ENCODE results near the gene MTERF4.
"Not testable (repeated sequence)": the region's sequence is repeated elsewhere in the genome, so short reads cannot be mapped to it uniquely, and the experiment has no call there.

The MTERF4 gene

DNA sequence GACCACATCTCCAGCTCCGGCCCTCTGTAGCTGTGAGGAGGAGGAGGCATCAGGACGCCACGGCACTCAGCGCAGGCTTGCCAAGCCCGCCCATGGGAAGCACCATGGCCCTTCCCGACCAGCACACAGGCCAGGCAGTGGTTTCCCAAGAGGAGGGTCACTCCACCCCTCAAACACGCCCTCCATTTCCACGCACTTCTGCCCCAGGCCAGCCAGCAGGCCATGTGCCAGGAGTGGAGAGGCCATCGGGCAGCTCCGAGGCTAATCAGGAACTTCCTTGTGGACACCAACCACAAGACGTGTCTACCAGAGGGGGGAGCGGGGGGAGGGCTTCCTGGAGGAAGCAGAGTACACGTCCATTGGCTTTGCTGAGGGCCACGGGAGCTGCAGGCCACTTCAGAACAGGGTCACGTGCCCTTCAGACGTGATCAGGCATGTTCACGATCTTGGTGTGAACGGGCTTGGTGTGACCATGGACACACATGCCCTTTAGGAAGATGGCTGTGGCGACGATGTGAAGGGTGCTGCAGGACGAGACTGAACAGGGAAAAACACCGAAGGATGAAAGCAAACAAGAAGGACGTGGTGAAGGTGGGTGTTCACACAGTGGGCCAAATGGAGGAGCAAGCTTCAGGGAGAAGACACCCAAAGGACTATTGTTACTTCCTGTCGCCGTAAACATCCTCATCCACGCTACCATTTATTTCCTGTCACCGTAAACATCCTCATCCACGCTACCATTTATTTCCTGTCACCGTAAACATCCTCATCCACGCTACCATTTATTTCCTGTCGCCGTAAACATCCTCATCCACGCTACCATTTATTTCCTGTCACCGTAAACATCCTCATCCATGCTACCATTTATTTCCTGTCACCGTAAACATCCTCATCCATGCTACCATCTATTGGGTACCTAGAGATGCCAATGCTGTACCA, 6.5 kb upstream of the MTERF4 start:
- TF ChIP-seq EZH2phosphoT487 (IDR thresholded peaks at IDR 0.05; ENCODE audit: borderline replicate concordance) = no peak
- TF ChIP-seq, protein P1, sequence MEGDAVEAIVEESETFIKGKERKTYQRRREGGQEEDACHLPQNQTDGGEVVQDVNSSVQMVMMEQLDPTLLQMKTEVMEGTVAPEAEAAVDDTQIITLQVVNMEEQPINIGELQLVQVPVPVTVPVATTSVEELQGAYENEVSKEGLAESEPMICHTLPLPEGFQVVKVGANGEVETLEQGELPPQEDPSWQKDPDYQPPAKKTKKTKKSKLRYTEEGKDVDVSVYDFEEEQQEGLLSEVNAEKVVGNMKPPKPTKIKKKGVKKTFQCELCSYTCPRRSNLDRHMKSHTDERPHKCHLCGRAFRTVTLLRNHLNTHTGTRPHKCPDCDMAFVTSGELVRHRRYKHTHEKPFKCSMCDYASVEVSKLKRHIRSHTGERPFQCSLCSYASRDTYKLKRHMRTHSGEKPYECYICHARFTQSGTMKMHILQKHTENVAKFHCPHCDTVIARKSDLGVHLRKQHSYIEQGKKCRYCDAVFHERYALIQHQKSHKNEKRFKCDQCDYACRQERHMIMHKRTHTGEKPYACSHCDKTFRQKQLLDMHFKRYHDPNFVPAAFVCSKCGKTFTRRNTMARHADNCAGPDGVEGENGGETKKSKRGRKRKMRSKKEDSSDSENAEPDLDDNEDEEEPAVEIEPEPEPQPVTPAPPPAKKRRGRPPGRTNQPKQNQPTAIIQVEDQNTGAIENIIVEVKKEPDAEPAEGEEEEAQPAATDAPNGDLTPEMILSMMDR (conservative IDR thresholded peaks at IDR 0.05; ENCODE audit: low read length) = no peak
- Histone ChIP-seq H3K4me1 (ENCODE audit: insufficient read depth, low read length, poor library complexity, severe bottlenecking) (peaks cover under 1% of the 10 kb centered on the region), H3K4me3 (ENCODE audit: low read length, poor library complexity, severe bottlenecking) (no peak overlapping the region), H3K9ac (ENCODE audit: low read depth, low read length, poor library complexity, severe bottlenecking) (no peak overlapping the region), H3F3A (ENCODE audit: low read depth) (no peaks in the 10 kb centered on the region), H3K9me3 (ENCODE audit: insufficient read depth, low read depth, low read length) (no peaks in the 10 kb centered on the region), H3K27me3 (ENCODE audit: insufficient read depth, low read length, poor library complexity, severe bottlenecking) (no peaks in the 10 kb centered on the region), H3K4me2 (ENCODE audit: low read depth, low read length, poor library complexity, severe bottlenecking) (no peak overlapping the region), H3K9me2 (replicated peaks; ENCODE audit: low read depth, low read length) (no peaks in the 10 kb centered on the region), H4K20me1 (ENCODE audit: insufficient read depth, low read length, poor library complexity, severe bottlenecking) (no peaks in the 10 kb centered on the region), H2AFZ (ENCODE audit: low read length) (no peak overlapping the region), H3K36me3 (ENCODE audit: insufficient read depth, low read length) (peaks cover 20% of the 10 kb centered on the region; the same call in 1 of the 2 replicates), H3K79me2 (ENCODE audit: insufficient read depth, low read length) (no peaks in the 10 kb centered on the region)

DNA sequence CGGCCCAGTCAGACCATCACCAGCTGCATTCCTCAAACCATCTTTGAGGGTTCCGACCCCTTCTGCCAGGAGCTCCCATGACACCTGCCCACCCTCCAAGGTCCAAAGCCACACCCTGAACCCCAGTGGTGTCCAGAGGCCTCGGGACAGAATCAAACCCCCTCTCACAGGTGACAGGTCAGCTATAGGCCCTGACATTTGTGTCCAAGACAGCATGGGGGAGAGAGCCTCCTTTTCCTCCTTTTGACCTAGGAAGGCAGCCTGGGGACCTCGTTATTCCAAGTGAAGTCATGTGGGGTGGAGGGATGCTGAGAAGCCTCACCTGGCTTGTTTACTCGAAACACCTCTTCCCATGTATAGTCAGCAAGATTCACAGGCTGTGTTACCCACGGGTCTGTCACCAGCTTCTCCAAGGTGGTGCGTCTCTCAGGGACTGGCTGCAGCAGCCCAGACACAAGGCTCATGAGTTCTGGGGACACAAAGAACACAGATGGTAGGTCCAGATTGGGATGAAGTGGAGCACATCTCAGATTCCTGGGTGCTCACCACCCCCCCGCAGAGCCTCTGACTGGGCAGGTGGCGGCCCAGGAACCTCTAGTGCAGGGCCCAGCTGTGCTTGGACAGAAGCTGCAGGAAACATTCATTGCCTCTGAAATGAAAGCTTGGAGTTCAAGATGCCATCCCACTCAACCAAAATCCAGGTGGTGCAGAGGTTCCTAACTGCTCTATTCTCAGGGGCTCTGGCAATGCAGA, 5.1 kb upstream of the MTERF4 start:
- no peaks in the 10 kb centered on the region for H3K9me2 ChIP-seq (replicated peaks; ENCODE audit: low read depth, low read length)
- no peak for TF ChIP-seq EZH2phosphoT487 (IDR thresholded peaks at IDR 0.05; ENCODE audit: borderline replicate concordance)
- TF ChIP-seq, protein P1 (conservative IDR thresholded peaks at IDR 0.05; ENCODE audit: low read length) = no peak
- H3F3A ChIP-seq (ENCODE audit: low read depth) = no peaks in the 10 kb centered on the region
- no peak overlapping the region for H3K9ac ChIP-seq (ENCODE audit: low read depth, low read length, poor library complexity, severe bottlenecking)
- no peaks in the 10 kb centered on the region for H3K9me3 ChIP-seq (ENCODE audit: insufficient read depth, low read depth, low read length)
- peaks cover 12% of the 10 kb centered on the region for H3K79me2 ChIP-seq (ENCODE audit: insufficient read depth, low read length)
- H3K4me2 ChIP-seq (ENCODE audit: low read depth, low read length, poor library complexity, severe bottlenecking) = no peak overlapping the region
- H3K4me3 ChIP-seq (ENCODE audit: low read length, poor library complexity, severe bottlenecking) = no peak overlapping the region
- H3K36me3 ChIP-seq (ENCODE audit: insufficient read depth, low read length) = peaks cover 17% of the 10 kb centered on the region; the same call in 1 of the 2 replicates
- no peak overlapping the region for H2AFZ ChIP-seq (ENCODE audit: low read length)
- H3K4me1 ChIP-seq (ENCODE audit: insufficient read depth, low read length, poor library complexity, severe bottlenecking) = peaks cover 12% of the 10 kb centered on the region
- H3K27me3 ChIP-seq (ENCODE audit: insufficient read depth, low read length, poor library complexity, severe bottlenecking) = no peaks in the 10 kb centered on the region
- no peaks in the 10 kb centered on the region for H4K20me1 ChIP-seq (ENCODE audit: insufficient read depth, low read length, poor library complexity, severe bottlenecking)

DNA sequence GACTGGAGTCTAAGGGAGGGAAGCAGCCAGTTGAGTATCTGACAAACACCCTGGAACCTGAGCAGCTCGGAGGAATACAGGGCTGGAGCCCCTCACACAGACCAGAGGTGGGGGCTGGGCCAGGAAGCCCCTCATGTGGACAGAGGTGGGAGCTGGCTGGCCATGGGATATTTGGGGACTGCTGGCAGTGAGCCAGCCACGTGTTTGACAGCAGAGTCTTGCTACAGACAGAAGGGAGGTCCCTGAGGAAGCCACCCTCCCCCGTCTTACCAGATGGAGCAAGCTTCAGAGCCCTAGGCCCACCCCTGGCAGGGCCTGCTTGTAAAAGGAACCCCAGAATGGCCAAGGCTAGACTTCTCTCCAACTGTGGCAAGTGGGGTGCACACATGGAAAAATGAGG, 3.6 kb upstream of the MTERF4 start:
- Histone ChIP-seq H3K9me3 (ENCODE audit: insufficient read depth, low read depth, low read length) (no peaks in the 10 kb centered on the region), H3K27me3 (ENCODE audit: insufficient read depth, low read length, poor library complexity, severe bottlenecking) (no peaks in the 10 kb centered on the region), H3K9me2 (replicated peaks; ENCODE audit: low read depth, low read length) (no peaks in the 10 kb centered on the region), H4K20me1 (ENCODE audit: insufficient read depth, low read length, poor library complexity, severe bottlenecking) (no peaks in the 10 kb centered on the region), H3F3A (ENCODE audit: low read depth) (no peaks in the 10 kb centered on the region), H2AFZ (ENCODE audit: low read length) (no peak overlapping the region), H3K4me3 (ENCODE audit: low read length, poor library complexity, severe bottlenecking) (no peak overlapping the region), H3K36me3 (ENCODE audit: insufficient read depth, low read length) (peaks cover 17% of the 10 kb centered on the region; the same call in 1 of the 2 replicates), H3K79me2 (ENCODE audit: insufficient read depth, low read length) (peaks cover 28% of the 10 kb centered on the region), H3K4me2 (ENCODE audit: low read depth, low read length, poor library complexity, severe bottlenecking) (no peak overlapping the region), H3K4me1 (ENCODE audit: insufficient read depth, low read length, poor library complexity, severe bottlenecking) (peaks cover 20% of the 10 kb centered on the region), H3K9ac (ENCODE audit: low read depth, low read length, poor library complexity, severe bottlenecking) (no peak overlapping the region)
- no peak for TF ChIP-seq EZH2phosphoT487 (IDR thresholded peaks at IDR 0.05; ENCODE audit: borderline replicate concordance)
- TF ChIP-seq, protein P1 (conservative IDR thresholded peaks at IDR 0.05; ENCODE audit: low read length) = no peak

DNA sequence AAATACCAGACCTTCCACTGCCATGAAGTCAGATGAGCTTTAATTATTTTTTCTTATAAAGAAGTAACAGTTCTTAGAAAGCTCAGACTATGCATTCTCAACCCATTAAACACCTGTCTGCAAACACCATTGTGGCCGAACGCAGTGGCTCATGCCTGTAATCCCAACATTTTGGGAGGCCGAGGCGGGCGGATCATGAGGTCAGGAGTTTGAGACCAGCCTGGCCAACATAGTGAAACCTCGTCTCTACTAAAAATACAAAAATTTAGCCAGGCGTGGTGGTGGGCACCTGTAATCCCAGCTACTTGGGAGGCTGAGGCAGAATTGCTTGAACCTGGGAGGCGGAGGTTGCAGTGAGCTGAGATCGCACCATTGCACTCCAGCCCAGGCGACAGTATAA, 2.5 kb upstream of the MTERF4 start:
- not testable (repeated sequence) for H3K9me2 ChIP-seq (replicated peaks; ENCODE audit: low read depth, low read length); H3K4me3 ChIP-seq (ENCODE audit: low read length, poor library complexity, severe bottlenecking); H2AFZ ChIP-seq (ENCODE audit: low read length); H3K4me2 ChIP-seq (ENCODE audit: low read depth, low read length, poor library complexity, severe bottlenecking); H4K20me1 ChIP-seq (ENCODE audit: insufficient read depth, low read length, poor library complexity, severe bottlenecking); H3F3A ChIP-seq (ENCODE audit: low read depth); H3K9ac ChIP-seq (ENCODE audit: low read depth, low read length, poor library complexity, severe bottlenecking); H3K27me3 ChIP-seq (ENCODE audit: insufficient read depth, low read length, poor library complexity, severe bottlenecking); H3K9me3 ChIP-seq (ENCODE audit: insufficient read depth, low read depth, low read length)
- Histone ChIP-seq H3K4me1 (ENCODE audit: insufficient read depth, low read length, poor library complexity, severe bottlenecking) (peaks cover 21% of the 10 kb centered on the region), H3K36me3 (ENCODE audit: insufficient read depth, low read length) (peaks cover 17% of the 10 kb centered on the region; the same call in 1 of the 2 replicates), H3K79me2 (ENCODE audit: insufficient read depth, low read length) (peaks cover 38% of the 10 kb centered on the region)
